ENCODE data around the gene TALDO1.

DNA sequence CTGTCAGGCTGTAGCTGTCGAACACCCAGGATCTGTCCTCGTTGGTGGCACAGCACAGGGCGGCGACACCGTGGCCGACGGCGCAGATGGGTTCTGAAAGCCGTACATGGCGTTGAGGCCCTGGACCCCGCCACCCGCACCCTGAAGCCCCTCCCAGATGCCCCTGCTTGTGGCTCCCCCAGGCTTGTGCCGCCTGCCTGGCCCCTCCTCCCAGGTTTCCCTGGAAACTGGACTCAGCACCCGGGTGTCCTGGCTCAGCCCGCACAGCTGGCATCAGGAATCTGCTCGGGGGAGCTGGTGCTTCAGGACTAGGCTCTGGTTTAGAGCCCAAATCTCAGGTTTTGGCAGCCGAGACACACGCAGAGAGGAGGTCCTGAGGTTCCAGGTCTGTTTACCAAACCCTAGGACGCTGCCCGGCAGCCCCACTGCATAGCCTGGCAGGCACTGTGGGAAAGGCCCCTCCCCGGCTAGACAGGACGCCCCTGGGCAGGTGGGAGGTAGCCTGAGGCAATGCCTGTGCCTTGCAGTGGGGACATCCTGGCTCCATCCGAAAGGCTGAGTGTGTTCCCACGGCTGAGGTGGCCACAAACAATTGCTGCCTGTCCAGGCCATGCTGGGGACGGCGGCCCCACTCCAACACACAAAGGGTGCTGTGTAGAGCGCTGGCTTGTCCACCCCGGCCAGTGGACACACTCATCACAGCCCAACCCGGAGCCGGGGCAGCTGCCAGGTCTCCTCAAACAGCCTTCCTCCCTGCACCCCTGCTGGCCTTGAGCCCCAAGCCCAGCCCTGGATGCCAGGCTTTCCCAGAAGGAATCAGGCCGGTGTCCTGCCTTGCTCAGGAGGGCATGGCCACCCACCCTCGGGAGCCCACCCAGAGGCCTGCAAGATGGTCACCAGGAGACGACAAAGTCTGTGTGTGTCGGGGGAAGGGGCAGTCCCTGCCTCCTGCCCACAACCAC is 25.4 kb downstream of the TALDO1 start:
- TF ChIP-seq, protein P1, sequence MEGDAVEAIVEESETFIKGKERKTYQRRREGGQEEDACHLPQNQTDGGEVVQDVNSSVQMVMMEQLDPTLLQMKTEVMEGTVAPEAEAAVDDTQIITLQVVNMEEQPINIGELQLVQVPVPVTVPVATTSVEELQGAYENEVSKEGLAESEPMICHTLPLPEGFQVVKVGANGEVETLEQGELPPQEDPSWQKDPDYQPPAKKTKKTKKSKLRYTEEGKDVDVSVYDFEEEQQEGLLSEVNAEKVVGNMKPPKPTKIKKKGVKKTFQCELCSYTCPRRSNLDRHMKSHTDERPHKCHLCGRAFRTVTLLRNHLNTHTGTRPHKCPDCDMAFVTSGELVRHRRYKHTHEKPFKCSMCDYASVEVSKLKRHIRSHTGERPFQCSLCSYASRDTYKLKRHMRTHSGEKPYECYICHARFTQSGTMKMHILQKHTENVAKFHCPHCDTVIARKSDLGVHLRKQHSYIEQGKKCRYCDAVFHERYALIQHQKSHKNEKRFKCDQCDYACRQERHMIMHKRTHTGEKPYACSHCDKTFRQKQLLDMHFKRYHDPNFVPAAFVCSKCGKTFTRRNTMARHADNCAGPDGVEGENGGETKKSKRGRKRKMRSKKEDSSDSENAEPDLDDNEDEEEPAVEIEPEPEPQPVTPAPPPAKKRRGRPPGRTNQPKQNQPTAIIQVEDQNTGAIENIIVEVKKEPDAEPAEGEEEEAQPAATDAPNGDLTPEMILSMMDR (IDR thresholded peaks at IDR 0.05; ENCODE audit: low read depth, low read length, poor library complexity, severe bottlenecking) = no peak
- TF ChIP-seq EZH2phosphoT487 (IDR thresholded peaks at IDR 0.05; ENCODE audit: borderline replicate concordance, low read length) = no peak

Data from DOHH2 (cell line).